ENCODE data around the gene OMD. TPM values are rescaled to one million over a fixed set of nuclear protein-coding genes. Genes with fewer than 3 reads are reported as not detected.

OMD gene, protein sequence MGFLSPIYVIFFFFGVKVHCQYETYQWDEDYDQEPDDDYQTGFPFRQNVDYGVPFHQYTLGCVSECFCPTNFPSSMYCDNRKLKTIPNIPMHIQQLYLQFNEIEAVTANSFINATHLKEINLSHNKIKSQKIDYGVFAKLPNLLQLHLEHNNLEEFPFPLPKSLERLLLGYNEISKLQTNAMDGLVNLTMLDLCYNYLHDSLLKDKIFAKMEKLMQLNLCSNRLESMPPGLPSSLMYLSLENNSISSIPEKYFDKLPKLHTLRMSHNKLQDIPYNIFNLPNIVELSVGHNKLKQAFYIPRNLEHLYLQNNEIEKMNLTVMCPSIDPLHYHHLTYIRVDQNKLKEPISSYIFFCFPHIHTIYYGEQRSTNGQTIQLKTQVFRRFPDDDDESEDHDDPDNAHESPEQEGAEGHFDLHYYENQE
- not detected in 5 replicates for total RNA-seq (2022; extraction: Qiagen RNA extraction)

GRCh38 chr9:92424340-92424739 lies at the start of gene OMD:
OMD (minus strand) TSS chr9:92424471; CDS start chr9:92417558, 6,913 bp downstream.

DNA sequence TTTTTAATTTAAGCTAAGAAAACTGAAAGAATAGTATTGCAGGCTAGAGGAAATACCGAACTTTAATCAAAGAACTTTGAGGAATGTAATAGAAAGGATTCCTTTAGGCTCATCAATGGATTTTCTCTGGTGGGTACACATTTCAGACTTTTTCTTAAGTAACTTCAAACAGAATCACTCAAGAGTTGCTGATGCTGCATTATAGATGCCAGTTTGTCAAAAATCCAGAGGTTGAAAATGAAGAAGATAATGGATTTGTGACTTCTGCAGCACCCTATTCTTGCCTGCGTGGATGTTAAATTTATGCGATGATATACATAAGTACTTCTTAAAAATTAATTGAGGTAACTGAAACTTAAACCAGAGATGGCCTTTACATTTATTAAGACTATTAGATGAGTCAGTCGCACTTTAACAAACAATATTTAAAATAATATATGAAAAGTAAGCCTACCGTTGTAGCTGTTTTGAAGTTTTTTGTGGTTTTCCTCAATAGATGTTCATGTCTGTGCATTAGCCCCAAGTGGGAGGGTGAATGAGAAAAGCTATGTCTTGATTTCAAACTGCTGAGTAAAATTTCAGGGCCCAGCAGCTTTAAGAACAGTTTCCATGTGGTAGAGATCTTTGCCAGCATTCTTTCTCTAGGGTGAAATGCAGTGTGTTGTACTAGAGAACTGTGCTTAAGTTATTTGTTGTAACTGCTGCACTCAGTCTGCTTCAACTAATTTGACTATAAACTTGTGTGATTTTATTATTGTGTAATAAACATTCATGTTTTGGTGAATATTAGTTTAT lies 20.0 kb downstream of the OMD start, which contains the start of gene OGN:
Gene OGN, minus strand, starts transcription at position 537 of the 795 bp plus-strand sequence. CDS start 1,171 bp downstream, outside the sequence.

Other genes with a start within 250 kb of the OMD start
- 93.7 to 109 TPM (median 95.5 TPM) in 5 replicates for gene IARS1, start 130.8 kb downstream of the OMD start, total RNA-seq (2022; extraction: Qiagen RNA extraction)
- 29.5 to 31.4 TPM (median 30.4 TPM) in 5 replicates for gene NOL8, start 99.1 kb downstream of the OMD start, total RNA-seq (2022; extraction: Qiagen RNA extraction)
- gene CENPP, start 98.5 kb downstream of the OMD start, total RNA-seq (2022; extraction: Qiagen RNA extraction): 7.1 to 9.0 TPM (median 7.6 TPM) in 5 replicates
- gene OGN, start 19.9 kb downstream of the OMD start, total RNA-seq (2022; extraction: Qiagen RNA extraction): not detected in 5 replicates
- not detected in 5 replicates for gene ASPN, start 58.0 kb upstream of the OMD start, total RNA-seq (2022; extraction: Qiagen RNA extraction)
- gene ECM2, start 111.5 kb upstream of the OMD start, total RNA-seq (2022; extraction: Qiagen RNA extraction): 0.10 to 0.16 TPM (median 0.15 TPM) in 5 replicates
- 12.5 to 14.6 TPM (median 14.1 TPM) in 5 replicates for gene IPPK, start 245.7 kb upstream of the OMD start, total RNA-seq (2022; extraction: Qiagen RNA extraction)